HEK293 (cell line): Measurements from ENCODE around the gene MED29.

Source experiments
- GLIS2 ChIP-seq: fragments of 450-650 bp; formaldehyde crosslinking; IDR thresholded peaks from 2 replicates; pipeline ENCODE4 v1.5.1; 2016; ENCODE audit warnings: missing biosample characterization, missing genetic modification characterization
- REPIN1 ChIP-seq: fragments of 450-650 bp; formaldehyde crosslinking; IDR thresholded peaks from 2 replicates; pipeline ENCODE4 v1.5.1; 2017; ENCODE audit warnings: missing biosample characterization, missing genetic modification characterization, low read depth
- SP3 ChIP-seq: fragments of 450-650 bp; formaldehyde crosslinking; IDR thresholded peaks from 2 replicates; pipeline ENCODE4 v1.5.1; 2016; ENCODE audit warnings: missing biosample characterization, missing genetic modification characterization
- ZFP69B ChIP-seq: fragments of 450-650 bp; formaldehyde crosslinking; IDR thresholded peaks from 2 replicates; pipeline ENCODE4 v1.5.1; 2016; ENCODE audit warnings: missing biosample characterization, missing genetic modification characterization
- ZNF114 ChIP-seq: fragments of 450-650 bp; formaldehyde crosslinking; IDR thresholded peaks from 2 replicates; pipeline ENCODE4 v1.5.0; 2017; ENCODE audit warnings: missing biosample characterization, missing genetic modification characterization
- ZNF157 ChIP-seq: fragments of 450-650 bp; formaldehyde crosslinking; IDR thresholded peaks from 2 replicates; pipeline ENCODE4 v1.5.1; 2016; ENCODE audit warnings: missing biosample characterization, missing genetic modification characterization
- ZNF174 ChIP-seq: fragments of 450-650 bp; formaldehyde crosslinking; IDR thresholded peaks from 2 replicates; pipeline ENCODE4 v1.5.0; 2017; ENCODE audit warnings: missing biosample characterization, mild to moderate bottlenecking, missing genetic modification characterization
- ZNF175 ChIP-seq: fragments of 450-650 bp; formaldehyde crosslinking; IDR thresholded peaks from 2 replicates; pipeline ENCODE4 v1.5.1; 2016; ENCODE audit warnings: missing biosample characterization, missing genetic modification characterization
- ZNF221 ChIP-seq: fragments of 450-650 bp; formaldehyde crosslinking; IDR thresholded peaks from 2 replicates; pipeline ENCODE4 v1.5.1; 2017; ENCODE audit warnings: missing biosample characterization, missing genetic modification characterization, borderline replicate concordance
- ZNF311 ChIP-seq: fragments of 450-650 bp; formaldehyde crosslinking; IDR thresholded peaks from 2 replicates; pipeline ENCODE4 v1.5.1; 2017; ENCODE audit warnings: missing biosample characterization, missing genetic modification characterization, borderline replicate concordance
- ZNF335 ChIP-seq: fragments of 450-650 bp; formaldehyde crosslinking; conservative IDR thresholded peaks from 2 replicates; pipeline ENCODE4 v1.5.1; 2016; ENCODE audit warnings: missing biosample characterization, missing genetic modification characterization
- ZNF416 ChIP-seq: fragments of 450-650 bp; formaldehyde crosslinking; IDR thresholded peaks from 2 replicates; pipeline ENCODE4 v1.5.1; 2016; ENCODE audit warnings: missing biosample characterization, missing genetic modification characterization
- ZNF423 ChIP-seq: fragments of 450-650 bp; formaldehyde crosslinking; IDR thresholded peaks from 2 replicates; pipeline ENCODE4 v1.5.1; 2016; ENCODE audit warnings: missing biosample characterization, missing genetic modification characterization
- ZNF473 ChIP-seq: fragments of 450-650 bp; formaldehyde crosslinking; IDR thresholded peaks from 2 replicates; pipeline ENCODE4 v1.5.1; 2017; ENCODE audit warnings: missing biosample characterization, missing genetic modification characterization
- ZNF623 ChIP-seq: fragments of 450-650 bp; formaldehyde crosslinking; IDR thresholded peaks from 2 replicates; pipeline ENCODE4 v1.5.1; 2016; ENCODE audit warnings: missing biosample characterization, missing genetic modification characterization
- ZNF624 ChIP-seq: fragments of 450-650 bp; formaldehyde crosslinking; IDR thresholded peaks from 2 replicates; pipeline ENCODE4 v1.5.1; 2017; ENCODE audit warnings: missing biosample characterization, missing genetic modification characterization
- ZNF626 ChIP-seq: fragments of 450-650 bp; sonication (Bioruptor Pico); formaldehyde crosslinking; IDR thresholded peaks from 2 replicates; pipeline ENCODE4 v1.5.1; 2018; ENCODE audit warnings: missing biosample characterization, missing genetic modification characterization, inconsistent platforms
- ZNF792 ChIP-seq: fragments of 450-650 bp; formaldehyde crosslinking; IDR thresholded peaks from 2 replicates; pipeline ENCODE4 v1.5.1; 2016; ENCODE audit warnings: missing biosample characterization, missing genetic modification characterization
- ZNF837 ChIP-seq: fragments of 450-650 bp; formaldehyde crosslinking; IDR thresholded peaks from 2 replicates; pipeline ENCODE4 v1.5.1; 2016; ENCODE audit warnings: missing biosample characterization, missing genetic modification characterization
- TF ChIP-seq, protein P1 (sequence below): fragments of 450-650 bp; formaldehyde crosslinking; IDR thresholded peaks from 2 replicates; pipeline ENCODE4 v1.5.1; 2016; ENCODE audit warnings: missing biosample characterization, missing genetic modification characterization, borderline replicate concordance
- TF ChIP-seq, protein P2 (sequence below): fragments of 450-650 bp; formaldehyde crosslinking; IDR thresholded peaks from 2 replicates; pipeline ENCODE4 v1.5.1; 2016; ENCODE audit warnings: missing biosample characterization, missing genetic modification characterization
- TF ChIP-seq, protein P3 (sequence below): fragments of 450-650 bp; formaldehyde crosslinking; conservative IDR thresholded peaks from 2 replicates; pipeline ENCODE4 v1.5.1; 2016; ENCODE audit warnings: low read depth, missing biosample characterization, missing genetic modification characterization
- TF ChIP-seq, protein P4 (sequence below): fragments of 450-650 bp; formaldehyde crosslinking; IDR thresholded peaks from 2 replicates; pipeline ENCODE4 v1.5.1; 2016; ENCODE audit warnings: missing biosample characterization, missing genetic modification characterization
- TF ChIP-seq, protein P5 (sequence below): fragments of 450-650 bp; formaldehyde crosslinking; IDR thresholded peaks from 2 replicates; pipeline ENCODE4 v1.5.1; 2016; ENCODE audit warnings: missing biosample characterization, missing genetic modification characterization
- TF ChIP-seq, protein P6 (sequence below): fragments of 450-650 bp; formaldehyde crosslinking; IDR thresholded peaks from 2 replicates; pipeline ENCODE4 v1.5.1; 2016; ENCODE audit warnings: missing biosample characterization, missing genetic modification characterization, low read depth

Gene MED29

DNA sequence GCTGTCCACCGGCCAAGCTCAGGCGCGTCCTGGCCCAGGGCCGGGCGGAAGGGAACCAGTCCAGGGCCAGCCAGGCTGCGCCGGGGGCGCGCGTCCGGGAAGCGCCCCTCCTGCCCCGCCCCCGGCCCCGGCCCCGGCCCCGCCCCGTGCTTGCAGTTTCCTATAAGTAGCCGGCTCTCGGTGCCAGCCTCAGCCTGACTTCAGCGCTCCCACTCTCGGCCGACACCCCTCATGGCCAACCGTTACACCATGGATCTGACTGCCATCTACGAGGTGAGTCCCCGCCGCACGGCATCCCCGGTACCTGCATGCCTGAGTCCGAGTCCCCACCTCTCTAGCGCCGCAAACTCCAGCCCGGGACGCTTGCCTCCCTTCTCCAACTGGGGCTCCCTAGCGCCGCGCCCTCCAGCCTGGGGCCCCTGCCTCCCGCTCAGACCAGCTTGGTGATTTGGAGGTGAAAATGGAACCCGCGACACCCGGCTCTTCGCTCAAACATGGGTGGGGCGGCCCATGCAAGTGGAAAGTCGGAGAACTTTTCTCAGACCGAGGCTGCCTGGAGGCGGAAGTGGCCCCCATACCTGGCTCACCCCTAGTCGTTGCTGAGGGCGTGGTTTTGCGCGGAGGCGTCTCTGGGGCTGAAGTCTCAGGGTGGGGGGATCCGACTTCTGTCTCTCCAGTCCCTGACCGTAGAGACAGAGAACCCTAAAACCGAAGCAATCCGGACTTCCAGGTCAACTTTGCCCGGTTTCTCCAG lies 15.7 kb downstream of the MED29 start, which contains the start of gene ZFP36 (continued):
- TF ChIP-seq, protein P1, sequence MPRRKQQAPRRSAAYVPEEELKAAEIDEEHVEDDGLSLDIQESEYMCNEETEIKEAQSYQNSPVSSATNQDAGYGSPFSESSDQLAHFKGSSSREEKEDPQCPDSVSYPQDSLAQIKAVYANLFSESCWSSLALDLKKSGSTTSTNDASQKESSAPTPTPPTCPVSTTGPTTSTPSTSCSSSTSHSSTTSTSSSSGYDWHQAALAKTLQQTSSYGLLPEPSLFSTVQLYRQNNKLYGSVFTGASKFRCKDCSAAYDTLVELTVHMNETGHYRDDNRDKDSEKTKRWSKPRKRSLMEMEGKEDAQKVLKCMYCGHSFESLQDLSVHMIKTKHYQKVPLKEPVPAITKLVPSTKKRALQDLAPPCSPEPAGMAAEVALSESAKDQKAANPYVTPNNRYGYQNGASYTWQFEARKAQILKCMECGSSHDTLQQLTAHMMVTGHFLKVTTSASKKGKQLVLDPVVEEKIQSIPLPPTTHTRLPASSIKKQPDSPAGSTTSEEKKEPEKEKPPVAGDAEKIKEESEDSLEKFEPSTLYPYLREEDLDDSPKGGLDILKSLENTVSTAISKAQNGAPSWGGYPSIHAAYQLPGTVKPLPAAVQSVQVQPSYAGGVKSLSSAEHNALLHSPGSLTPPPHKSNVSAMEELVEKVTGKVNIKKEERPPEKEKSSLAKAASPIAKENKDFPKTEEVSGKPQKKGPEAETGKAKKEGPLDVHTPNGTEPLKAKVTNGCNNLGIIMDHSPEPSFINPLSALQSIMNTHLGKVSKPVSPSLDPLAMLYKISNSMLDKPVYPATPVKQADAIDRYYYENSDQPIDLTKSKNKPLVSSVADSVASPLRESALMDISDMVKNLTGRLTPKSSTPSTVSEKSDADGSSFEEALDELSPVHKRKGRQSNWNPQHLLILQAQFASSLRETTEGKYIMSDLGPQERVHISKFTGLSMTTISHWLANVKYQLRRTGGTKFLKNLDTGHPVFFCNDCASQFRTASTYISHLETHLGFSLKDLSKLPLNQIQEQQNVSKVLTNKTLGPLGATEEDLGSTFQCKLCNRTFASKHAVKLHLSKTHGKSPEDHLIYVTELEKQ: no peak
- TF ChIP-seq ZNF114: no peak; the same call in 1 of the 2 replicates
- TF ChIP-seq, protein P2, sequence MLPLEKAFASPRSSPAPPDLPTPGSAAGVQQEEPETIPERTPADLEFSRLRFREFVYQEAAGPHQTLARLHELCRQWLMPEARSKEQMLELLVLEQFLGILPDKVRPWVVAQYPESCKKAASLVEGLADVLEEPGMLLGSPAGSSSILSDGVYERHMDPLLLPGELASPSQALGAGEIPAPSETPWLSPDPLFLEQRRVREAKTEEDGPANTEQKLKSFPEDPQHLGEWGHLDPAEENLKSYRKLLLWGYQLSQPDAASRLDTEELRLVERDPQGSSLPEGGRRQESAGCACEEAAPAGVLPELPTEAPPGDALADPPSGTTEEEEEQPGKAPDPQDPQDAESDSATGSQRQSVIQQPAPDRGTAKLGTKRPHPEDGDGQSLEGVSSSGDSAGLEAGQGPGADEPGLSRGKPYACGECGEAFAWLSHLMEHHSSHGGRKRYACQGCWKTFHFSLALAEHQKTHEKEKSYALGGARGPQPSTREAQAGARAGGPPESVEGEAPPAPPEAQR (tag by site-specific recombination): no peak
- TF ChIP-seq REPIN1 (tag by site-specific recombination): no peak
- no peak for TF ChIP-seq ZNF626 (tag by site-specific recombination)
- no peak for TF ChIP-seq ZNF473 (tag by site-specific recombination)
- TF ChIP-seq ZNF837 (tag by site-specific recombination): no peak
- no peak for TF ChIP-seq ZNF221 (tag by site-specific recombination)
- TF ChIP-seq ZNF157 (tag by site-specific recombination): no peak
- TF ChIP-seq ZNF335: peak; percentile 54; the same call in 1 of the 2 replicates
- no peak for TF ChIP-seq ZNF311 (tag by site-specific recombination)
- TF ChIP-seq, protein P3, sequence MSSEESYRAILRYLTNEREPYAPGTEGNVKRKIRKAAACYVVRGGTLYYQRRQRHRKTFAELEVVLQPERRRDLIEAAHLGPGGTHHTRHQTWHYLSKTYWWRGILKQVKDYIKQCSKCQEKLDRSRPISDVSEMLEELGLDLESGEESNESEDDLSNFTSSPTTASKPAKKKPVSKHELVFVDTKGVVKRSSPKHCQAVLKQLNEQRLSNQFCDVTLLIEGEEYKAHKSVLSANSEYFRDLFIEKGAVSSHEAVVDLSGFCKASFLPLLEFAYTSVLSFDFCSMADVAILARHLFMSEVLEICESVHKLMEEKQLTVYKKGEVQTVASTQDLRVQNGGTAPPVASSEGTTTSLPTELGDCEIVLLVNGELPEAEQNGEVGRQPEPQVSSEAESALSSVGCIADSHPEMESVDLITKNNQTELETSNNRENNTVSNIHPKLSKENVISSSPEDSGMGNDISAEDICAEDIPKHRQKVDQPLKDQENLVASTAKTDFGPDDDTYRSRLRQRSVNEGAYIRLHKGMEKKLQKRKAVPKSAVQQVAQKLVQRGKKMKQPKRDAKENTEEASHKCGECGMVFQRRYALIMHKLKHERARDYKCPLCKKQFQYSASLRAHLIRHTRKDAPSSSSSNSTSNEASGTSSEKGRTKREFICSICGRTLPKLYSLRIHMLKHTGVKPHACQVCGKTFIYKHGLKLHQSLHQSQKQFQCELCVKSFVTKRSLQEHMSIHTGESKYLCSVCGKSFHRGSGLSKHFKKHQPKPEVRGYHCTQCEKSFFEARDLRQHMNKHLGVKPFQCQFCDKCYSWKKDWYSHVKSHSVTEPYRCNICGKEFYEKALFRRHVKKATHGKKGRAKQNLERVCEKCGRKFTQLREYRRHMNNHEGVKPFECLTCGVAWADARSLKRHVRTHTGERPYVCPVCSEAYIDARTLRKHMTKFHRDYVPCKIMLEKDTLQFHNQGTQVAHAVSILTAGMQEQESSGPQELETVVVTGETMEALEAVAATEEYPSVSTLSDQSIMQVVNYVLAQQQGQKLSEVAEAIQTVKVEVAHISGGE (tag by site-specific recombination): peak; percentile 52; the same call in 1 of the 2 replicates
- 0 out of 2 replicates have a peak, but pooled peaks have one; percentile 24 for TF ChIP-seq ZNF623
- TF ChIP-seq SP3: peak; percentile 75
- TF ChIP-seq ZFP69B (tag by site-specific recombination): peak; percentile 72; the same call in 1 of the 2 replicates
- TF ChIP-seq, protein P4, sequence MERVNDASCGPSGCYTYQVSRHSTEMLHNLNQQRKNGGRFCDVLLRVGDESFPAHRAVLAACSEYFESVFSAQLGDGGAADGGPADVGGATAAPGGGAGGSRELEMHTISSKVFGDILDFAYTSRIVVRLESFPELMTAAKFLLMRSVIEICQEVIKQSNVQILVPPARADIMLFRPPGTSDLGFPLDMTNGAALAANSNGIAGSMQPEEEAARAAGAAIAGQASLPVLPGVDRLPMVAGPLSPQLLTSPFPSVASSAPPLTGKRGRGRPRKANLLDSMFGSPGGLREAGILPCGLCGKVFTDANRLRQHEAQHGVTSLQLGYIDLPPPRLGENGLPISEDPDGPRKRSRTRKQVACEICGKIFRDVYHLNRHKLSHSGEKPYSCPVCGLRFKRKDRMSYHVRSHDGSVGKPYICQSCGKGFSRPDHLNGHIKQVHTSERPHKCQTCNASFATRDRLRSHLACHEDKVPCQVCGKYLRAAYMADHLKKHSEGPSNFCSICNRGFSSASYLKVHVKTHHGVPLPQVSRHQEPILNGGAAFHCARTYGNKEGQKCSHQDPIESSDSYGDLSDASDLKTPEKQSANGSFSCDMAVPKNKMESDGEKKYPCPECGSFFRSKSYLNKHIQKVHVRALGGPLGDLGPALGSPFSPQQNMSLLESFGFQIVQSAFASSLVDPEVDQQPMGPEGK (tag by site-specific recombination): peak; percentile 82
- no peak for TF ChIP-seq ZNF175 (tag by site-specific recombination)
- no peak for TF ChIP-seq ZNF624 (tag by site-specific recombination)
- no peak for TF ChIP-seq ZNF174
- TF ChIP-seq GLIS2: peak; percentile 86
- TF ChIP-seq, protein P5, sequence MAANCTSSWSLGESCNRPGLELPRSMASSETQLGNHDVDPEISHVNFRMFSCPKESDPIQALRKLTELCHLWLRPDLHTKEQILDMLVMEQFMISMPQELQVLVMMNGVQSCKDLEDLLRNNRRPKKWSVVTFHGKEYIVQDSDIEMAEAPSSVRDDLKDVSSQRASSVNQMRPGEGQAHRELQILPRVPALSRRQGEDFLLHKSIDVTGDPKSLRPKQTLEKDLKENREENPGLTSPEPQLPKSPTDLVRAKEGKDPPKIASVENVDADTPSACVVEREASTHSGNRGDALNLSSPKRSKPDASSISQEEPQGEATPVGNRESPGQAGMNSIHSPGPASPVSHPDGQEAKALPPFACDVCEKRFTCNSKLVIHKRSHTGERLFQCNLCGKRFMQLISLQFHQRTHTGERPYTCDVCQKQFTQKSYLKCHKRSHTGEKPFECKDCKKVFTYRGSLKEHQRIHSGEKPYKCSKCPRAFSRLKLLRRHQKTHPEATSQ (tag by site-specific recombination): peak; percentile 29; the same call in 1 of the 2 replicates
- TF ChIP-seq ZNF792 (tag by site-specific recombination): no peak; the same call in 1 of the 2 replicates
- TF ChIP-seq, protein P6, sequence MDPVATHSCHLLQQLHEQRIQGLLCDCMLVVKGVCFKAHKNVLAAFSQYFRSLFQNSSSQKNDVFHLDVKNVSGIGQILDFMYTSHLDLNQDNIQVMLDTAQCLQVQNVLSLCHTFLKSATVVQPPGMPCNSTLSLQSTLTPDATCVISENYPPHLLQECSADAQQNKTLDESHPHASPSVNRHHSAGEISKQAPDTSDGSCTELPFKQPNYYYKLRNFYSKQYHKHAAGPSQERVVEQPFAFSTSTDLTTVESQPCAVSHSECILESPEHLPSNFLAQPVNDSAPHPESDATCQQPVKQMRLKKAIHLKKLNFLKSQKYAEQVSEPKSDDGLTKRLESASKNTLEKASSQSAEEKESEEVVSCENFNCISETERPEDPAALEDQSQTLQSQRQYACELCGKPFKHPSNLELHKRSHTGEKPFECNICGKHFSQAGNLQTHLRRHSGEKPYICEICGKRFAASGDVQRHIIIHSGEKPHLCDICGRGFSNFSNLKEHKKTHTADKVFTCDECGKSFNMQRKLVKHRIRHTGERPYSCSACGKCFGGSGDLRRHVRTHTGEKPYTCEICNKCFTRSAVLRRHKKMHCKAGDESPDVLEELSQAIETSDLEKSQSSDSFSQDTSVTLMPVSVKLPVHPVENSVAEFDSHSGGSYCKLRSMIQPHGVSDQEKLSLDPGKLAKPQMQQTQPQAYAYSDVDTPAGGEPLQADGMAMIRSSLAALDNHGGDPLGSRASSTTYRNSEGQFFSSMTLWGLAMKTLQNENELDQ (tag by site-specific recombination): no peak
- no peak for TF ChIP-seq ZNF416
- peak; percentile 66; the same call in 1 of the 2 replicates for TF ChIP-seq ZNF423 (tag by site-specific recombination)
